Osteoblast (primary cell): ENCODE data around the gene PWP2. TPM values are rescaled to one million over a fixed set of nuclear protein-coding genes. Genes with fewer than 3 reads are reported as not detected.

Source experiments
- DNase-seq: peaks from one replicate; pipeline ENCODE4 v3.0.0; 2011; ENCODE audit warnings: low spot score, mixed read lengths; ENCODE audit not compliant: insufficient read length; ENCODE audit errors: missing footprints
- H2AFZ ChIP-seq: 2 replicates; pipeline ENCODE4 v1.6.0; 2011; ENCODE audit warnings: mild to moderate bottlenecking, low read length
- H3K27ac ChIP-seq: 2 replicates; pipeline ENCODE4 v1.5.1; 2011; ENCODE audit warnings: mild to moderate bottlenecking, low read depth, low read length, moderate library complexity
- H3K27me3 ChIP-seq: 2 replicates; pipeline ENCODE4 v1.6.0; 2012; ENCODE audit warnings: mild to moderate bottlenecking, control low read depth, inconsistent platforms, low read length, moderate library complexity; ENCODE audit not compliant: insufficient read depth
- H3K36me3 ChIP-seq: 2 replicates; pipeline ENCODE4 v1.5.1; 2011; ENCODE audit warnings: mild to moderate bottlenecking, low read length, control low read depth, moderate library complexity; ENCODE audit not compliant: insufficient read depth
- H3K4me1 ChIP-seq: 2 replicates; pipeline ENCODE4 v1.5.1; 2011; ENCODE audit warnings: mild to moderate bottlenecking, low read length, control low read depth, moderate library complexity; ENCODE audit not compliant: insufficient read depth
- H3K4me2 ChIP-seq: 2 replicates; pipeline ENCODE4 v1.6.0; 2011; ENCODE audit warnings: mild to moderate bottlenecking, low read length; ENCODE audit not compliant: insufficient read depth
- H3K4me3 ChIP-seq: fragments of 200-600 bp; sonication (generic); 3 replicates; pipeline ENCODE4 v1.5.1; 2012; ENCODE audit warnings: mild to moderate bottlenecking, low read length, inconsistent platforms; ENCODE audit not compliant: insufficient read depth
- H3K79me2 ChIP-seq: 2 replicates; pipeline ENCODE4 v1.6.0; 2012; ENCODE audit warnings: mild to moderate bottlenecking, low read length, control low read depth, inconsistent platforms; ENCODE audit not compliant: insufficient read depth
- H3K9me3 ChIP-seq: 2 replicates; pipeline ENCODE4 v1.5.1; 2011; ENCODE audit warnings: low read depth, low read length, control low read depth
- H4K20me1 ChIP-seq: 2 replicates; pipeline ENCODE4 v1.6.0; 2012; ENCODE audit warnings: mild to moderate bottlenecking, low read length, control low read depth; ENCODE audit not compliant: insufficient read depth
- CTCF ChIP-seq: IDR thresholded peaks from 2 replicates; pipeline ENCODE4 v1.5.1; 2011; ENCODE audit warnings: mild to moderate bottlenecking, low read depth, low read length, moderate library complexity; ENCODE audit errors: extremely low read depth
- total RNA-seq: library from RNA; depleted of rRNA; stranded (reverse); fragments of >200 nt; gene quantifications from 2 replicates; pipeline ENCODE4 v1.2.3, GENCODE V29; 2012

PWP2 gene
- total RNA-seq, 1 donor, result 2.2 TPM

- H3K27me3 ChIP-seq, result no peaks in the 10 kb centered on the region
- H3K27ac ChIP-seq, result no peak overlapping the region
- H3K36me3 ChIP-seq, result peaks cover 36% of the 10 kb centered on the region
- DNase-seq, result peak; percentile 35
- H2AFZ ChIP-seq, result no peak overlapping the region
- H3K4me3 ChIP-seq, result no peak overlapping the region
- no peak overlapping the region for H3K4me2 ChIP-seq
- H4K20me1 ChIP-seq, result peaks cover 10% of the 10 kb centered on the region
- H3K79me2 ChIP-seq, result peaks cover 52% of the 10 kb centered on the region
- H3K9me3 ChIP-seq, result no peaks in the 10 kb centered on the region
- no peak for TF ChIP-seq CTCF
- no peaks in the 10 kb centered on the region for H3K4me1 ChIP-seq
Measured at GRCh38 chr21:44065428-44065827, 41.8 kb upstream of the PWP2 start.

GRCh38 chr21:44066116-44066515 is 41.1 kb upstream of the PWP2 start:
- H4K20me1 ChIP-seq, result peaks cover 10% of the 10 kb centered on the region
- no peak overlapping the region for H3K4me3 ChIP-seq
- H3K4me2 ChIP-seq, result no peak overlapping the region
- no peak for DNase-seq
- H3K36me3 ChIP-seq, result peaks cover 36% of the 10 kb centered on the region
- H3K27ac ChIP-seq, result no peak overlapping the region
- H2AFZ ChIP-seq, result no peak overlapping the region
- no peaks in the 10 kb centered on the region for H3K9me3 ChIP-seq
- no peaks in the 10 kb centered on the region for H3K27me3 ChIP-seq
- no peak for TF ChIP-seq CTCF
- no peaks in the 10 kb centered on the region for H3K4me1 ChIP-seq
- peaks cover 58% of the 10 kb centered on the region for H3K79me2 ChIP-seq

GRCh38 chr21:44067011-44067839 is 40.0 kb upstream of the PWP2 start:
- Histone ChIP-seq H2AFZ (no peak overlapping the region), H3K4me2 (no peak overlapping the region)
- TF ChIP-seq CTCF, result peak; percentile 8

GRCh38 chr21:44070391-44070790 is 36.8 kb upstream of the PWP2 start:
- H3K4me1 ChIP-seq, result no peaks in the 10 kb centered on the region
- no peaks in the 10 kb centered on the region for H3K9me3 ChIP-seq
- peaks cover 28% of the 10 kb centered on the region for H3K36me3 ChIP-seq
- H3K4me2 ChIP-seq, result no peak overlapping the region
- no peak for TF ChIP-seq CTCF
- no peak overlapping the region for H3K27ac ChIP-seq
- no peak overlapping the region for H3K4me3 ChIP-seq
- H3K79me2 ChIP-seq, result peaks cover 71% of the 10 kb centered on the region
- peaks cover 20% of the 10 kb centered on the region for H4K20me1 ChIP-seq
- H3K27me3 ChIP-seq, result no peaks in the 10 kb centered on the region
- H2AFZ ChIP-seq, result no peak overlapping the region
- no peak for DNase-seq

More at GRCh38 chr21:44067011-44067839, 40.0 kb upstream of the PWP2 start:
- no peak overlapping the region for H3K4me3 ChIP-seq
- no peaks in the 10 kb centered on the region for H3K4me1 ChIP-seq
- H3K27me3 ChIP-seq, result no peaks in the 10 kb centered on the region
- H3K27ac ChIP-seq, result no peak overlapping the region
- peaks cover 29% of the 10 kb centered on the region for H3K36me3 ChIP-seq
- H3K79me2 ChIP-seq, result peaks cover 67% of the 10 kb centered on the region
- H4K20me1 ChIP-seq, result peaks cover 10% of the 10 kb centered on the region
- no peaks in the 10 kb centered on the region for H3K9me3 ChIP-seq
- no peak for DNase-seq
